Stimulated activated CD4-positive, alpha-beta T cell treated with anti-CD3 and anti-CD28 coated beads, TNF-alpha, amount 100 ng/mL, for 4 hours (primary cell): ENCODE measurements around the gene COLEC12.
"Not testable (repeated sequence)": the region's sequence is repeated elsewhere in the genome, so short reads cannot be mapped to it uniquely, and the experiment has no call there.

Experiments
- DNase-seq, 3 experiments: peaks; one replicate each; pipeline ENCODE4 v3.0.0-alpha.2; 2020; ENCODE audit warnings: low read depth in 3 of 3

COLEC12 gene

DNA sequence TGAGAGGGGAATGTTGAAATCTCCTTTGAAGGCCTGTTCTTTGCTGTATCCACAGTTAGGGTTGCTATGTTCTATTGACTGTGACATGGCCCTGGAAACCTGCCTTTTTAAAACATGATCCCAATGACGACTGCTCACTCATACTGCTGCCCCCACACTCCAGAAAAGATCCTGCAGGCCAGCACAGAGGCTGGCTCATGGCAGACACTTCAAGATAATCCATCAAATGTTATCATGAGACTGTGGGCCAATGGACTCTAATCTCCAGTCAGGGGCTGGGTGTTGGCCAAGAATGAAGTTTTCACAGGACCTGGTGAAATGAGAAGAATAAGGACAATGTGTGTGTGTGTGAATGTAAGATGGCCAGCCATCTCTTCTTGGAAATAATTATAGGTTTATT is 173.7 kb downstream of the COLEC12 start:
- DNase-seq = no peak

DNA sequence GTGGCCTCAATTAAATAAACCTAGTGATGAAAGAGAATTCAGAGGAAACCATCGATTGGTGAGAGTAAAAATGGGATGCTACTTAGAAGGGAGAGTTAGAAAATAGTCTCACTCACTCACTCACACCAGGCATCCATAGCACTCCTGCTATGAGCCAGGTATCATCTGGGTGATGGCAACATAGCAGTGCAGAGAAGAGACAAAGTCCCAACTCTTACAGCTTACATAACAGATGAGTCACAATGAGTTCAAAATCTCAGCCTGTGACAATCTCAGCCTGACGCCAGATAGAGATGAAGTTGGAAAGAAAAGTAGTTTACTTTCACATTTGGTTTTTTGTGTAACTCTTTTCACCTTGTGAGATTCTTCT is 177.3 kb downstream of the COLEC12 start:
- no peak for DNase-seq

DNA sequence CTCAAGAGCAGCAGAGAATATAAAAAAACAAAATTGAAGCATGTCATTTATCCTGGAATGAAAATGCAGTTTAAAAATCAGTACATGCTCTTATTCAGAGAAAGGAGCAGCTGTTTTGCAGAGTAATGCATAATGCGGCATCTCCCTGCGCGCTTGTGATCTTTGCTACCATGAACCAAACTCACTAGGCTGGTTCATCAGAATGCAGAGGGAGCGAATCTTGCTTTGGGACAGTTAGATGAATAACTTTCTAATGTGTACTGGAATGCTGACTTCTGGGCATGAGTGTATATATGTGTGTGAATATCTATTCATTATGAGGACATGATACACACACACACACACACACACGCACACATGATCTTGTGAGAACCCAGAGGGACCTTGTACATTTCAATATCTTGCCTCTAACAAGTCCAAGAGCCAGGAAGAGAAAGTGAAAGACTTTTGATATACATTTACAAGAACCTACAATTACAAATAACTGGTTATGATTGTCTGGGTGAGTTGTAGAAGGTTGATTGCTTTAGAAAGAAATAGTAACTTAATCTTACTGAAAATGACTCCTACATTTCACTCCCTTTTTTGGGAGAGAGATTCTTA is 178.5 kb downstream of the COLEC12 start:
- DNase-seq = no peak

DNA sequence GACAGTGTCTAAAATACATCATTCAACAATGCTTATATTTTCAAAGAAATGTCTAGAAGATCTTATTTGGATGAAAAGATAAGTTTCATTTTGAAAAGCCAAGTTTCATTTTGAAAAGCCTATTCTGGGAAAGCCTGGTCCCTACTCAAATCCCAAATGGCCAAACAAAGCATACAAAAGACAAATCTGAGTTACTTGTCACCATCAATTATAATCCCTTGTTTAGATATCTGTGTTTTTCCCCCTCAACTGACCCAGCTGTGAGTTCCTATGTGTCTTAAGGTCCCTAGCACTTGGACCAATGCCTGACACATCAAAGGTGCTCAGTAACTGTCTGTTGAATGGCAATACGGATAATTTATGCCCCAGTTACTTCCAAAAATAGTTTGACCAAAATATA is 180.3 kb downstream of the COLEC12 start:
- DNase-seq = no peak

DNA sequence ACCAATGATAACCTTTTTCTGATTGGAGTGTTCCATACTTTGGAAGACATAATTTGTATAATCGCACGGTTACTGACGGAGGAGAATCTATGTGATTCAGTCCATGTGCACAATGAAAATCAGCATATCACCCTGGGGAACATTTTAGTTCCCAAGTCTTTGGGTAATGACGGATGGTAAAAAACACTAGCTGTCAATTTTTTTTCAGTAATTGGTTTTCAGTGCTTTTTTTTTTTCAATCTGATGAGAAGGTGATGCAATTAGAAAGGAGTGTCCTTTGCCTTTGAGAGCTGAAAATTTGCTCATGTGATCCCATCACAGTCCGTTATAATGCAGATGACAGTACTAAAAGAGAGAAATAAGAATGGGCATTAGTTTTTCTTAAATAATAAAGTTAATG is 180.8 kb downstream of the COLEC12 start:
- DNase-seq = no peak

DNA sequence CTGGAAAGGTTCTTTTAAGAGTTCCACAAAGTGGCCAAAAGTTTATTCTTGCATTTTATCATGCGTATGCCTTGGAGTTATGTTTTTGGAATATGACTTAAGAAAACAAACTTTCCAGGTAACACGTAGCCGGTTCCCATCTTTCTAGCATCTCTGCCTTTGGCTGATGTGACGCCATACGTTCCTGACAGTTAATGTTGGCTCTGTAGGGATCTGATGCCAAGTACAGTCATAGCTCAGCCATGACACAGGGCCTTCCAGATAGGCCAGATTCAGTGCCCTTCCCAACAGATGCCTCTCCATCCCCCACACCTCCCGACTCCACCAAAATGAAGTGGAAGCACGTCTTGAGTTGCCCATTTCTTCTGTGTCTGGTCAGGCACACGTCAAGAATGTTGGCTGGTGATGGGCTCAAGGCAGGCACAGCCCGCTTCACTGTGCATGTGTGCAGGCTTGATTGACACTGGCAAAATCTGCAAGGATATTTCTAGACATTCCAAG is 181.7 kb downstream of the COLEC12 start:
- DNase-seq = no peak

DNA sequence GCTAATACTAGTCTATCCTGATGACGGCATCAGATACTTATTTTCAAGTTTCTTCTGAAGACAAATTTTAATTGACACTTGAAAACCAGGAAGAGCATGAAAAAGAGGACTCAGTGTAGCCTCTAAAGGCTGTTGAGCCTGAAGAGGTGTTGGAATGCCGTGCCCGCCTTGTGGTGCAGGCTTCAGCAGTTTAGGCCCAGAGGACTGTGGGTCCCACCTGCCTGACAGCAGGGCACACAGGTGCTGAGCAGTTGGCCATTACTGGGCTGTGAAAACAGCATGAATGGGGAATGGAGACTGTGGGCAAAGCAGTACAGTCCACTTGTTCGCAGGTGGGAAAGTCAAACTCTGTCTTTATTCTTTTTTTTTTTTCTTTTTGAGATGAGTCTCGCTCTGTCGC is 182.9 kb downstream of the COLEC12 start:
- DNase-seq = no peak

- DNase-seq = no peak
Measured at GRCh38 chr18:316393-316792, 184.1 kb downstream of the COLEC12 start.

DNA sequence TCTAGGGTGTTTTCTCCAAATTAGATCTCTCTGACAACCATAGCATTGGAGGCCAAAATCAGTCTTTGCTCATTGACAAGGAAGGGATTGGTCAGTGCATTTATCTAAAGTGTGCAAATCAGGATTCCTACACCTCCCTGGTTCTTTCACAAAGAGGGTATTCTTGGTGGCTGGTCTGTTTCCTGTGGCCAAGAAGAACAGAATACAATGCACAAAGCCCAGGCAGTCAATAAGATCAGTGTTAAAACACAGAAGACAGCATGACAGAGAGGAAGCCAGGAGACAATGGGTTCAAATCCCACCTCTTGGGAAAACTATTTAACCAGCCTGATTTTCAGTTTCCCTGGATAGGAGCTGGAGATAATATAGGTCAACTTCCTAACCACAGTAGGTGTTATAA is 186.6 kb downstream of the COLEC12 start:
- no peak for DNase-seq

DNA sequence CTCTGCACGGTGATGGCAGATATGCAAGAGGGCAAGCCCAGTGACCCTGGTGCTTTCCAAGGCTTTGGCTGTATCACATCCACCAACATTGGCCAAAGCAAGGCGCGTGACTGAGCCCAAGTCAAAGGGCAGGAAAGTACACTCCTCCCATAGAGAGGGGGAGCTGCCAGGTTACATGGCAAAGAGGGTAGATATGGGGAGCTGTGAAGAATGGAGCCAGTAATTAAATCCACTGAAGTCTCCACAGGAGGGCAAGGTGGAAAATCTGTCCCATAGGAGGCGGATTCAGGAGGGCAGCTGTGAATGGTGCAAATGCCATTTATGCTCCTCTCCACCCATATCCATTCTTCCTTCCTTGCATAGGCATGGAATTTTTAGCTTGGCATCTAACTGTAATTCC is 188.1 kb downstream of the COLEC12 start:
- no peak for DNase-seq

DNA sequence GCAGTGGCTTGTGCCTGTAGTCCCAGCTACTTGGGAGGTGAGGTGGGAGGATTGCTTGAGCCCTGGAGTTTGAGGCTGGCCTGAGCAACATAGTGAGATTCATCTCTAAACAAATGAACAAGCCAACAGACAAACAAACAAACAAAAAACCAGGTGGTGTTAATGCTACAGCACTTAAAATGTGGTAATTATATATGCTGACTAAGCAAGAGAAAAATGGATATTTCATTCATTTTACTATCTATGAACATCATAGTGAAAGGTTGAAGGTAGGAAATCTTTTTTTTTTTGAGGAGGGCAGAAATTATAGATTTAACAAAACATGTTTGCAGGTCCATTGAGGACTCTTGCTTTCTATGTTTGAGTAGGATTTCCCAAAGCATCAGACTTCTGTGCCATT is 190.5 kb downstream of the COLEC12 start:
- DNase-seq = no peak

- not testable (repeated sequence) for DNase-seq
Measured at GRCh38 chr18:308086-308485, 192.4 kb downstream of the COLEC12 start.

- no peak for DNase-seq
Measured at GRCh38 chr18:306608-307255, 193.8 kb downstream of the COLEC12 start.

DNA sequence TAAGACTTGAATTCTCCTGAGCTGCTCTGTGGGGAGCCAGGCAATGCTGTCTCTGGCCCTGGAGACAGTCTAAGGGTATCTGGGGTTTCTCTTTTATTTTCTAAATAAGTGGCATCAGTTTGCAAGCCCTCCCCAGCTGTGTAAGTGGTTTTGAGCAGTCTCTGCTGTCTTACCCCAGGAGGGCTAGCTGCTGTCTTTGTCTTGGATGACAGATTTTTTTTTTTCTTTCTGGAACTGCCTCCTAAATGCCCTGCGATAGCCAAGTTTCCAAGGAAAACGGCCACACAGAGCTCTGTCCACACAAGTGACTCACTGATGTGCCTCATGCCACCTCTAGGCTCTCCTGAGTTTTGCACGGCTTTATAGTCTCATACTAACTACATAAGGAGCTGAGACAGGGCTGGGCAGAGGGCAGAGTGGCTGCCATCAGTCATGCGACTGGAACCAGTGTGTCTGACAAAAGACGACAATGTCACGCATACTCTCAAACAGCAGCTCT is 195.4 kb downstream of the COLEC12 start:
- DNase-seq = no peak

GRCh38 chr18:303607-304006 is 196.9 kb downstream of the COLEC12 start:
- no peak for DNase-seq

GRCh38 chr18:303011-303410 is 197.5 kb downstream of the COLEC12 start:
- no peak for DNase-seq

- DNase-seq = no peak
Measured at GRCh38 chr18:302097-302496, 198.4 kb downstream of the COLEC12 start.

GRCh38 chr18:297936-298335 is 202.6 kb downstream of the COLEC12 start:
- DNase-seq = no peak

- no peak for DNase-seq
Measured at GRCh38 chr18:295756-296490, 204.6 kb downstream of the COLEC12 start.

DNA sequence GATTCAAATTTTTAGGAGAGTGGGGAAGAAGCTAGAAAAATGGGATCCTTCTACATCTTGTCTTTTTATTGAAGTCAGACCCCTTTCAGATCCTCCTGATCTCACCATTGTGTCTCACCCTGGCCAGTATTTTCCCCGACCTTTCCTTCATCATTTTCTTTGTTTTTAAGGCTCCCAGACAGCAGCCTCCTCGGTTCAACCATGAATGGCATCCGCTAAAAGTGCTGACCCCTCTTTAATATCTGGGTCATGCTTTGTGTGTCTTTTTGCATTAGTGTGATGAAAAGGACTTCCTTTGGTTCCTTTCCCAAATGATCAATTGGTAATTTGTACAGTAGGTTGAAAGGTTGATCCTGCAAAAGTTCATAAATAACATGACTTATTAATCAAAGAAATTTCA is 205.9 kb downstream of the COLEC12 start:
- no peak for DNase-seq

- DNase-seq = no peak
Measured at GRCh38 chr18:293536-293935, 207.0 kb downstream of the COLEC12 start.

DNA sequence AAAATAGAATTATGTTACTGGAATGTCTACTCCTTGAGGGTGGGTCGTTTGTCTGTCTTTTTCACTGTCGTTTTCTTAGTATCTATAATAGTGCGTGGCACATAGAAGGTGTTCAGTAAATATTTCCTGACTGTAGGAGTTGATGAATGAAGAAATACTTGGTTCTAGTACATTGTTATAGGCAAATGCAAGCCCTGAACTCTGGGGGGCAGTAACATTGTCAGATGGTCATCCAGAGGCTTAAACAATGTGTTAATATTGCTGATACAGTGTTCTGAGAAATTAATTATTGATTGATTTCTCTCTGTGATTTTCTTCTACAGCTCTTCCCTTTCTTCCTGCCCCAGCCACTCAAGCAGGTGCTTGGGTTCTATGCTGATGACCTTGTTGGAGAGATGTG is 208.2 kb downstream of the COLEC12 start:
- DNase-seq = no peak

DNA sequence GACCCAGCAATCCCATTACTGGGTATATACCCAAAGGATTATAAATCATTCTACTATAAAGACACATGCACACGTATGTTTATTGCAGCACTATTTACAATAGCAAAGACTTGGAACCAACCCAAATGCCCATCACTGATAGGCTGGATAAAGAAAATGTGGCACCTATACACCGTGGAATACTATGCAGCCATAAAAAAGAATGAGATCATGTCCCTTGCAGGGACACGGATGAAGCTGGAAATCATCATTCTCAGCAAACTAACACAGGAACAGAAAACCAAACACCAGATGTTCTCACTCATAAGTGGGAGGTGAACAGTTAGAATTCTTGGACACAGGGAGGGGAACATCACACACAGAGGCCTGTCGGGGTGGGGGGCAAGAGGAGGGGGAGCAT is 210.5 kb downstream of the COLEC12 start:
- DNase-seq = not testable (repeated sequence)
